ENCODE data around the gene MYO7A.

The MYO7A gene

DNA sequence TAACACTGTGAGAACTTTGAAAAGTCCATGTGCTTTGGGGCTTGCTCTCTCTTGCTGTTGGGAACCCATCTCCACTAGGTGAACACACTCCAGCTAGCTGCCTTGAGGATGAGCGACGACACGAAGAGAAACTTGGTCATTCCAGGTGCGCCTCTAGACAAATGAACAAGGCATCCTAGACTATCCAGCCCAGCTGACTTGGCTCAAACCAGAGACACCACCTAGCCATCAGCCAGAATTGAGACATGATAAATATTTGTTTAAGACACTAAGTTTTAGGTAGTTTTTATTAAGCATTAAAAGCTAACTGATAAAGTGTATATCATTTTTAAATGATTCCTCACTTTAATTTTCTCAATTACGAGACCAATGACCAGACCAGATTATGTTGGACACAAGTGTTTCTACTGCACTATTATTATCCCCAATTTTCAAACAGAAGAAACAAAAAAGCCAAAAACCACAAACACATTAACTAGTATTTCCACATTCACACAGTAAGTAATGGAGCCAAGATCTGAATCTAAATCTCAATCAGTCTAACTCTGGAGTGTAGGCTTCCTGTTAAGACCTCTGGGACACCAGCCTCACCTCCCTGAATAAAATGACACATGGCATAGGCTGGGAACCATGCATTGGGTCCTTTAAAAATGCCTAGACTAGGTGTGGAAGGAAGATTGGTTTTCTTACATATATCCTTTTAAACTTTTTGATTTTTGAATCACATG lies 103.0 kb downstream of the MYO7A start:
- DNase-seq, result no peak

DNA sequence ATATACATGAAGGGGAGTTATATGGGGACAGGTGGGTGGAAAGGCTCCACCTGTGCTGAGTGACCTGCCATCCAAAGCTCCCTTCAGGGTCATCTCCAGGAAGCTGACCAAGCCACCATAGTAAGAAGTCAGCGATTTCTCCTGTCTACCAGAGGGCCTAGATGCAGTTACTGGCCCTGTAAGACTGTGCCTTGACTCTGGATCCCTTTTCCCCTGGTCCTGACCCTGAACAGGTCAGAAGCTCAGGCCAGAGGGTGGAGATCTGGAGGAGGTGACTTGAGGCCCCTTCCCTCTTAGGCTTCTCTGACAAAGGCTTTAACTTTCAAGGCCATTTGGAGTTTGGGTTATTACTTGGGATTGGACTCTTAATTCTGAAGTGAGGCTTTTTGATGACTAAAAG lies 103.8 kb downstream of the MYO7A start:
- no peak for DNase-seq

DNA sequence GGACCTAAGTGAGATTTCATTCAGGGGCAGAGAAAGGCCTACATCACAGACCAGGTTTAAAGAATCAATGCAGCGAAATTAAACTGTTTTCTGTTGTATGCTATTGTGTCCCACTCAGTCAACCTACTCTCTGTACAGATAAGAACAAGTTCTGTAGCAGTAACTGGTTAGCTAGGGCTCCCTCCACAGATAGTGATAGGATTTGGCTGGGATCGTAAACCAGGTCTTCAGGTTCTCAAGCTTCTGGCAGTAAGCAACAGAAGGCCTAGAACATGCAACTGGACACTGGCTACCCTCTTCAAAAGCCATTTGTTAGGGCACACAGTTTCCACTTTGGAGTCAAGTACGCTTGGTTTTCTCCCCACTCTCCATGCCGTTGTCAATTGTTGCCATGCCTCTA lies 104.2 kb downstream of the MYO7A start:
- no peak for DNase-seq

DNA sequence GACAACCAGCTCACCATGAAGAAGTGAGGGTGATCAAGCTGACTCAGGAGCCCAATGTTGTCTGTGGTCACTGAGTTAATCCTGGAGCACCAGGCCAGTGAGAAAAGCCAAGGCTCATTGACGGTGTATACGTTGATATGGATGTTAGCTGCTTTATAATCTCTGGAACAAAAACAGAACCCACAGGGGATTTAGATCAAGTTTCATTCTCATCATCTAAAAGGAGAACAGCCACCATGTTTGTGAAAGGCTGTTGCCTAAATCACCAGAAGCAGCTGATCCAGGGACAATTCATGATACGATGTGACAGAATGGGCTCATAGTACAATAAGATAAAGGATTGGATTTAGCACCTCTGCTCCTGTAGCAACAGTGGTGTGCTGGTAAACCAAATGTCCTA lies 105.0 kb downstream of the MYO7A start:
- DNase-seq, result no peak

DNA sequence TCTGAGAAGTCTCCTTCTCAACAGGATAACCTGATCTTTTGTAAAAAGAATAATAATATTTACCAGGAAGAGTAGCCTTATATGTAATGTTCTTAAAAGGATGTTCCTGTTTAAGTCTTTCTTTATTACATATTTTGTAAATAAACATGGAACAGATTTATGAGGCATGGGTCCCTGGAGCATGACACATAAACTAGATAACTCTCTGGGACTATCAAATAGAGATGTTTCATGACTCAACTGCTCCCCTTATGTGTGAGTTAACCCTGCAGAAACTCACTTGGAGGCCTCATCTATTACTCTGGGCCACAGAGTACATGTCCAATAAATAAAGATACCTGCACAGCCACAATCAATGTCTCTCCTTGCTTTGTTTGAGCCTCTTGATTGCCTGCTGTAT lies 108.9 kb downstream of the MYO7A start:
- no peak for DNase-seq

DNA sequence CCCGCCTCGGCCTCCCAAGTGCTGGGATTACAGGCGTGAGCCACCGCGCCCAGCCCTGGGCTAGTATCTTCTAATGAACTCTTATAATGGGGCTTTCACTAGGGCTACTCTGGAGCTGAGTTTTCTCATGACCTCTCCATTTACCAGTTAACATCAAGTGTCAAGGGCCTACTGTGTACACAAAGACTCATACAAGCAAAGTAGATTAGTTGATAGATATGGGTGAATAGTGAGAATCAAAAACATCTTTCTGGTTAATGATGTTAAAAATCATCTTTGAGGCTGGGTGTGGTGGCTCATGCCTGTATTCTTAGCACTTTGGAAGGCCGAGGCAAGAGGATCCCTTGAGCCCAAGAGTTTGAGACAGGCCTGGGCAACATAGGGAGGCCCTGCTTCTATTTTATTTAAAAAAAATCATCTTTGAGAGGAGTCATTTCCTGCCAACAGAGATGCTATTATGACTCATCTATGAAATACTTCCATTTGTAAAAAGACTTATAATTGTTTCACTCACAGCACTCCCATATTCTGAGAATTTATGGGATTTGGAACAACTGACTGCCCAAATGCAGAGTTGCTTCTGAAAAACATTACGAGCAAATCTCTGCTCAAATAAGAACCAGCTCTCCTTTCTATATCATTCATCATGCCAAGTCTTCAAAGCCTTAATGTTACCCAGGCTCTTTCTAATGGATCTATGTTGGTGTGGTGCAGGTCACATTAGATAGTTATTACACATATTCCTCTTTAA lies 116.4 kb downstream of the MYO7A start:
- DNase-seq, result no peak

DNA sequence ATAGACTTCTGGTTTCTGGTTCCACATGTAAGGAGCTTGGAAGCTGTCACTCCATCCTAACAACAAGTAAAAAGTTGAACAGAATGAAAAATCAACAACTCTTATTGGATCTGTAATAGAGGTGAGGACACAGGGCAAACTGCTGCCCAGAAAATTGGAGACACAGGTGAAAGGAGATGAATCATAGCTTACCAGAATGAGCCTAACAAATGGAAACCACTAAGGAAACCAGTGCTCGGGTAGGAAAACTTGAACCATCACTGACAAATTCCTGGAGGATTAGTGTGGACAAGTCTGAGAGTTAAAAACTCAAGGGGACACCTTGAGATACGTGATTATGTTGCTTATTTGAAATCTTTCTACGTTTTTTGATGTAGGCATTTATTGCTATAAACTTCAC lies 121.4 kb downstream of the MYO7A start:
- no peak for DNase-seq

DNA sequence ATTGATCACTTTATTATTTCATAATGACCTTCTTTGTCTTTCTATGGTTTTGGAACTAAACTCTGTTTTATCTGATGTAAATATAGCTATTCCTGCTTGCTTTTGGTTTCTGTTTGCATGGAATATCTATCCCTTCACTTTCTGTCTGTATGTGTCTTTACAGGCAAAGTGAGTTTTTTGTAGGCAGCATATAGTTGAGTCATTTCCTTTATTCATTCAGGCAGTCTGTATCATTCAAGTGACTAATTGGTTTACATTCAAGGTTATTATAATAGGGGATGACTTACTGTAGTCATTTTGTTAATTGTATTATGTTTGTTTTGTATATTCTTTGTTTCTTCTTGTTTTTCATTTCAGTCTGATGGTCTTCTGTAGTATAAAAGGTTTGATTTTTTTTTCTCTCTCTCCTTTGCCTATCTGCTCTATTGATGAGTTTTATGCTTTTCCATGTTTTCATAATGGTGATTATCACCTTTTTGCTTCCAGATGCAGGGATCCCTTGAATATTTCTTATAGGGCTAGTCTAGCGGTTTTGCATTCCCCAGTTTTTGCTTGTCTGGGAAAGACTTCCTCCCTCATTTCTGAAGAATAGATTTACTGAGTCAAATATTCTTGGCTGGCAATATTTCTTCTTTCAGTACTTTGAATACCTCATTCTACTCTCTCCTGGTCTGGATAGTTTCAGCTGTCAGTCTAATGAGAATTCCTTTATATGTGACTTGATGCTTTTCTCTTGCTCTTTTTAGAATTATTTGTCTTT lies 123.0 kb downstream of the MYO7A start:
- no peak for DNase-seq

DNA sequence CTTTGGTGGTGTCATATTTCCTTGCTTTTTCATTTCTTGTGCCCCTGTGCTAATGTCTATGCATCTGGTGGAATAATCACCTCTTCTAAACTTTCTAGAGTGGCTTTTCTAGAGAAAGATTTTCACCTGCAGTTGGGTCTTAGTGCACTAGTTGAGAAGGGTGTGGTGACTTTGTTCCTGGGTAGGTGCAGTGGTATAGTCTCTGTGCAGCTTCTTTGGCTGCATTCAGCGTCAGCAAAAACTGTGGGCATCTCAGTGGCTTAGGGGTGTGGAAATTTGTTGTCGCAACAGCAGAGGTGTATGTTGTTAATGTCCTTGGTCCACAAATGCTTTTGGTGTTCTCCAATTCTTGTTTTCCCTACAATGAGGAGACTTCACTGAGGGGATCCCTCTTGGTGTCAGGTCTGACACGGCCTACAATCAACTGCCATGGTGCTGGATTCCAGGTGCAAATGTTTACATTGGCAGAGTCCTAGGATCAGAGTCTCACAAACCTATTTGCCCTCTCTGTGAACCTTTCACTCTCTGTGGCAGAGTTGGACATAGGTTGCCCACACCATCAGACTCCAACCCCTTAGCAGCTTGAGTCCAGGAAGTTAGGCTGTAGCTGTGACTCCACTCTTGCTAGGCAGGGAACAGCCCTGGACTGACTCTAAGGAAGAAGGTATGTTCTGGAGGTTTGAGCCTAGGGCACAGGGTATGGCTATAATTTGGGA lies 124.7 kb downstream of the MYO7A start:
- DNase-seq, result no peak

DNA sequence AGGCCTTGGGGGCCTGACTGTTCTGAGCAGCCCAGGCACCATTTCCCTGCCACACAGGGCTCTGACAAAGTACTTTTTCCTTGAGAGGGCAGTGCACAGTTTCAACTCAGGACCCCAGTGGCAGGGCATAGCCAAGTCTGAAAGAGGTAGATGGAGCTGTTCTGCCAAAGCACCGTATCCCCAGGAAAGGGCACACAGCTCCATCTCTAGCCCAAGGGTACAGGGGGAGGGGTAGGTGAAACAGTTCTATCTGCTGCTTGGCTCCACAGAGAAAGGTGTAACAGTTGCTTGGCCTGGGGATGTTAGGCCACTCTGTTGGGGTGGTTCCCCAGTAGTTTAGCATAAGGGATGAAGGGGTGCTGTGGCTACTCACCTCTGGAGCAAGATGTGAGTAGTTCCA lies 125.6 kb downstream of the MYO7A start:
- DNase-seq, result no peak

DNA sequence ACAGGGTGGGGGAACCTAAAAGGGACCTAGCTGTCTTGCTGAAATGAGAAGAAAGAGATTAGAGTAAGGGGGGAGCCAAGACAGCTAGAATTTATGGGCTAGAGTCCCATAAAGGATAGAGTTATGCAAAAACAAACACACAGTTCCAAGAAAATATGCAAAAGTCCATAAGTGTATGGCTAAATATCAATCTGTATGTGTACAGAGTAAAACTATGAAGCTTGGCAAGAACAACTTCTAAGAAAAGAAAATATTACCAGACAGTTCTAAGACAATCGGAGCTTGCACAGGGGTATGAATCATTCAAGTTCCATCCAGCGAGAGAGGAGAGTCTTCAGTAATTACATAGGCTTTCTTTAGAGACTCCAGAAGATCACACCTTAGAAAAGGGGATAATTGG lies 131.6 kb downstream of the MYO7A start:
- no peak for DNase-seq

DNA sequence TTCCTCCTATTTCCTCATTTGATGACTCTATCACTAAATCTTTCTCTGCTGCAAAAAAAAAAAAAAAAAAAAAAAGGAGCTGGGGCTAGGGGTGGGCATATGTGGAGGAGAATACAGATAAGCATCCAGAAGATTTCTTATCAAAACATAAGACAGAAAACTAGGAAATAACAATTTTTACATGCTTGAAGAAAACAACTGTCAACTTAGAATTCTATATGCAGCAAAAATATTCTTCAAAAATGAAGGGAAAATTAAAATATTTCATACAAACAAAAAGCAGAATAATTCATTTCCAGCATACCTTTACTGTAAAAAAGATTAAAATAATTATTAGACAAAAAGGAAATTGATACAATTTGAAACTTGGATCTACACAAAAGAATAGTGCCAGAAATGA lies 134.8 kb downstream of the MYO7A start:
- DNase-seq, result no peak

Data from NCI-H2171 treated with DMSO at 0.1 percent for 48 hours (cell line).